HEK293 (cell line): ENCODE data around the gene TCF7L2.

Experiments used
- CTCF ChIA-PET: fragments of 350-600 bp; formaldehyde crosslinking; extraction: SDS; loops from one replicate; lab custom pipeline; 2021; ENCODE audit warnings: antibody characterized with exemption; lab: Yijun Ruan, JAX
- POLR2A ChIA-PET: fragments of 300-600 bp; formaldehyde crosslinking; extraction: SDS; loops from one replicate; lab custom pipeline; 2020; ENCODE audit warnings: antibody characterized with exemption, inconsistent platforms; lab: Yijun Ruan, JAX
- H3K27ac ChIP-seq: fragments of 200-500 bp; sonication (Bioruptor generic); 2 replicates; pipeline ENCODE4 v1.5.1; 2014; ENCODE audit warnings: low read depth, low read length, control low read depth, inconsistent platforms; ENCODE audit errors: extremely low read depth
- H3K36me3 ChIP-seq, 2 experiments: fragments of 200-500 bp in 1 of 2; sonication (Bioruptor generic) in 1 of 2; 1 replicate in 1 of 2; 2 replicates in 1 of 2; pipeline ENCODE4 v1.5.1; 2014 to 2017; ENCODE audit warnings: inconsistent platforms in 2 of 2, low read length in 2 of 2; ENCODE audit not compliant: control insufficient read depth in 2 of 2, insufficient read depth in 1 of 2
- H3K4me1 ChIP-seq: fragments of 200-500 bp; sonication (Bioruptor generic); 2 replicates; pipeline ENCODE4 v1.5.1; 2014; ENCODE audit warnings: mild to moderate bottlenecking, low read length, inconsistent platforms; ENCODE audit not compliant: control insufficient read depth, insufficient read depth
- H3K4me3 ChIP-seq: 2 replicates; pipeline ENCODE4 v1.5.1; 2011; ENCODE audit warnings: low read depth, mild to moderate bottlenecking, control low read depth, low read length, moderate library complexity
- H3K9me3 ChIP-seq: fragments of 200-500 bp; sonication (Bioruptor generic); 2 replicates; pipeline ENCODE4 v1.5.1; 2014; ENCODE audit warnings: low read depth, low read length, inconsistent platforms; ENCODE audit not compliant: control insufficient read depth, insufficient read depth
- KLF8 ChIP-seq: fragments of 450-650 bp; formaldehyde crosslinking; IDR thresholded peaks from 2 replicates; pipeline ENCODE4 v1.5.1; 2016; ENCODE audit warnings: missing biosample characterization, missing genetic modification characterization
- TRIM28 ChIP-seq: IDR thresholded peaks from 2 replicates; pipeline ENCODE4 v1.6.1; 2011; ENCODE audit warnings: low read length, control low read depth, borderline replicate concordance
- ZFP41 ChIP-seq: fragments of 450-650 bp; formaldehyde crosslinking; IDR thresholded peaks from 2 replicates; pipeline ENCODE4 v1.5.1; 2016; ENCODE audit warnings: missing biosample characterization, missing genetic modification characterization, borderline replicate concordance
- ZNF133 ChIP-seq: fragments of 450-650 bp; formaldehyde crosslinking; IDR thresholded peaks from 2 replicates; pipeline ENCODE4 v1.5.1; 2016; ENCODE audit warnings: missing biosample characterization, missing genetic modification characterization
- ZNF16 ChIP-seq: fragments of 450-650 bp; formaldehyde crosslinking; IDR thresholded peaks from 2 replicates; pipeline ENCODE4 v1.5.1; 2016; ENCODE audit warnings: low read depth, missing biosample characterization, missing genetic modification characterization
- ZNF211 ChIP-seq: fragments of 450-650 bp; formaldehyde crosslinking; IDR thresholded peaks from 2 replicates; pipeline ENCODE4 v1.5.1; 2016; ENCODE audit warnings: low read depth, missing biosample characterization, missing genetic modification characterization
- ZNF214 ChIP-seq: fragments of 450-650 bp; formaldehyde crosslinking; IDR thresholded peaks from 2 replicates; pipeline ENCODE4 v1.5.1; 2017; ENCODE audit warnings: missing biosample characterization, mild to moderate bottlenecking, missing genetic modification characterization, borderline replicate concordance
- ZNF221 ChIP-seq: fragments of 450-650 bp; formaldehyde crosslinking; IDR thresholded peaks from 2 replicates; pipeline ENCODE4 v1.5.1; 2017; ENCODE audit warnings: missing biosample characterization, missing genetic modification characterization, borderline replicate concordance
- ZNF449 ChIP-seq: fragments of 450-650 bp; formaldehyde crosslinking; IDR thresholded peaks from 2 replicates; pipeline ENCODE4 v1.5.1; 2017; ENCODE audit warnings: missing biosample characterization, mild to moderate bottlenecking, missing genetic modification characterization, moderate library complexity
- ZNF555 ChIP-seq: fragments of 450-650 bp; formaldehyde crosslinking; conservative IDR thresholded peaks from 2 replicates; pipeline ENCODE4 v1.5.1; 2017; ENCODE audit warnings: missing biosample characterization, mild to moderate bottlenecking, missing genetic modification characterization, inconsistent platforms
- ZNF654 ChIP-seq: fragments of 450-650 bp; formaldehyde crosslinking; IDR thresholded peaks from 2 replicates; pipeline ENCODE4 v1.5.1; 2016; ENCODE audit warnings: low read depth, missing biosample characterization, missing genetic modification characterization
- ZNF658 ChIP-seq: fragments of 450-650 bp; formaldehyde crosslinking; IDR thresholded peaks from 2 replicates; pipeline ENCODE4; 2016; ENCODE audit warnings: missing biosample characterization, missing genetic modification characterization
- ZNF843 ChIP-seq: fragments of 450-650 bp; formaldehyde crosslinking; IDR thresholded peaks from 2 replicates; pipeline ENCODE4 v1.5.1; 2016; ENCODE audit warnings: missing biosample characterization, missing genetic modification characterization
- TF ChIP-seq, protein P1 (sequence below): fragments of 450-650 bp; formaldehyde crosslinking; IDR thresholded peaks from 2 replicates; pipeline ENCODE4 v1.5.1; 2016; ENCODE audit warnings: missing biosample characterization, missing genetic modification characterization, borderline replicate concordance
- TF ChIP-seq, protein P2 (sequence below): fragments of 450-650 bp; formaldehyde crosslinking; IDR thresholded peaks from 2 replicates; pipeline ENCODE4 v1.5.1; 2016; ENCODE audit warnings: missing biosample characterization, missing genetic modification characterization
- TF ChIP-seq, protein P3 (sequence below): fragments of 450-650 bp; IDR thresholded peaks from 2 replicates; pipeline ENCODE4 v1.5.1; 2018; ENCODE audit warnings: missing biosample characterization, missing genetic modification characterization
- TF ChIP-seq, protein P4 (sequence below): fragments of 450-650 bp; formaldehyde crosslinking; IDR thresholded peaks from 2 replicates; pipeline ENCODE4 v1.5.1; 2016; ENCODE audit warnings: missing biosample characterization, missing genetic modification characterization, borderline replicate concordance
- TF ChIP-seq, protein P5 (sequence below): fragments of 450-650 bp; formaldehyde crosslinking; IDR thresholded peaks from 2 replicates; pipeline ENCODE4 v1.5.1; 2016; ENCODE audit warnings: missing biosample characterization, missing genetic modification characterization, low read depth
- TF ChIP-seq, protein P6 (sequence below): fragments of 450-650 bp; formaldehyde crosslinking; IDR thresholded peaks from 2 replicates; pipeline ENCODE4 v1.5.1; 2016; ENCODE audit warnings: missing biosample characterization, missing genetic modification characterization

TCF7L2 gene

GRCh38 chr10:113214331-113214730 lies 264.3 kb downstream of the TCF7L2 start (continued):
- TF ChIP-seq, protein P1, sequence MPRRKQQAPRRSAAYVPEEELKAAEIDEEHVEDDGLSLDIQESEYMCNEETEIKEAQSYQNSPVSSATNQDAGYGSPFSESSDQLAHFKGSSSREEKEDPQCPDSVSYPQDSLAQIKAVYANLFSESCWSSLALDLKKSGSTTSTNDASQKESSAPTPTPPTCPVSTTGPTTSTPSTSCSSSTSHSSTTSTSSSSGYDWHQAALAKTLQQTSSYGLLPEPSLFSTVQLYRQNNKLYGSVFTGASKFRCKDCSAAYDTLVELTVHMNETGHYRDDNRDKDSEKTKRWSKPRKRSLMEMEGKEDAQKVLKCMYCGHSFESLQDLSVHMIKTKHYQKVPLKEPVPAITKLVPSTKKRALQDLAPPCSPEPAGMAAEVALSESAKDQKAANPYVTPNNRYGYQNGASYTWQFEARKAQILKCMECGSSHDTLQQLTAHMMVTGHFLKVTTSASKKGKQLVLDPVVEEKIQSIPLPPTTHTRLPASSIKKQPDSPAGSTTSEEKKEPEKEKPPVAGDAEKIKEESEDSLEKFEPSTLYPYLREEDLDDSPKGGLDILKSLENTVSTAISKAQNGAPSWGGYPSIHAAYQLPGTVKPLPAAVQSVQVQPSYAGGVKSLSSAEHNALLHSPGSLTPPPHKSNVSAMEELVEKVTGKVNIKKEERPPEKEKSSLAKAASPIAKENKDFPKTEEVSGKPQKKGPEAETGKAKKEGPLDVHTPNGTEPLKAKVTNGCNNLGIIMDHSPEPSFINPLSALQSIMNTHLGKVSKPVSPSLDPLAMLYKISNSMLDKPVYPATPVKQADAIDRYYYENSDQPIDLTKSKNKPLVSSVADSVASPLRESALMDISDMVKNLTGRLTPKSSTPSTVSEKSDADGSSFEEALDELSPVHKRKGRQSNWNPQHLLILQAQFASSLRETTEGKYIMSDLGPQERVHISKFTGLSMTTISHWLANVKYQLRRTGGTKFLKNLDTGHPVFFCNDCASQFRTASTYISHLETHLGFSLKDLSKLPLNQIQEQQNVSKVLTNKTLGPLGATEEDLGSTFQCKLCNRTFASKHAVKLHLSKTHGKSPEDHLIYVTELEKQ, result no peak
- TF ChIP-seq, protein P2, sequence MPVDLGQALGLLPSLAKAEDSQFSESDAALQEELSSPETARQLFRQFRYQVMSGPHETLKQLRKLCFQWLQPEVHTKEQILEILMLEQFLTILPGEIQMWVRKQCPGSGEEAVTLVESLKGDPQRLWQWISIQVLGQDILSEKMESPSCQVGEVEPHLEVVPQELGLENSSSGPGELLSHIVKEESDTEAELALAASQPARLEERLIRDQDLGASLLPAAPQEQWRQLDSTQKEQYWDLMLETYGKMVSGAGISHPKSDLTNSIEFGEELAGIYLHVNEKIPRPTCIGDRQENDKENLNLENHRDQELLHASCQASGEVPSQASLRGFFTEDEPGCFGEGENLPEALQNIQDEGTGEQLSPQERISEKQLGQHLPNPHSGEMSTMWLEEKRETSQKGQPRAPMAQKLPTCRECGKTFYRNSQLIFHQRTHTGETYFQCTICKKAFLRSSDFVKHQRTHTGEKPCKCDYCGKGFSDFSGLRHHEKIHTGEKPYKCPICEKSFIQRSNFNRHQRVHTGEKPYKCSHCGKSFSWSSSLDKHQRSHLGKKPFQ (tag by site-specific recombination), result no peak
- TF ChIP-seq, protein P3, sequence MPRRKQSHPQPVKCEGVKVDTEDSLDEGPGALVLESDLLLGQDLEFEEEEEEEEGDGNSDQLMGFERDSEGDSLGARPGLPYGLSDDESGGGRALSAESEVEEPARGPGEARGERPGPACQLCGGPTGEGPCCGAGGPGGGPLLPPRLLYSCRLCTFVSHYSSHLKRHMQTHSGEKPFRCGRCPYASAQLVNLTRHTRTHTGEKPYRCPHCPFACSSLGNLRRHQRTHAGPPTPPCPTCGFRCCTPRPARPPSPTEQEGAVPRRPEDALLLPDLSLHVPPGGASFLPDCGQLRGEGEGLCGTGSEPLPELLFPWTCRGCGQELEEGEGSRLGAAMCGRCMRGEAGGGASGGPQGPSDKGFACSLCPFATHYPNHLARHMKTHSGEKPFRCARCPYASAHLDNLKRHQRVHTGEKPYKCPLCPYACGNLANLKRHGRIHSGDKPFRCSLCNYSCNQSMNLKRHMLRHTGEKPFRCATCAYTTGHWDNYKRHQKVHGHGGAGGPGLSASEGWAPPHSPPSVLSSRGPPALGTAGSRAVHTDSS (tag by site-specific recombination), result no peak
- TF ChIP-seq ZNF211 (tag by site-specific recombination), result no peak
- TF ChIP-seq ZNF221 (tag by site-specific recombination), result no peak

DNA sequence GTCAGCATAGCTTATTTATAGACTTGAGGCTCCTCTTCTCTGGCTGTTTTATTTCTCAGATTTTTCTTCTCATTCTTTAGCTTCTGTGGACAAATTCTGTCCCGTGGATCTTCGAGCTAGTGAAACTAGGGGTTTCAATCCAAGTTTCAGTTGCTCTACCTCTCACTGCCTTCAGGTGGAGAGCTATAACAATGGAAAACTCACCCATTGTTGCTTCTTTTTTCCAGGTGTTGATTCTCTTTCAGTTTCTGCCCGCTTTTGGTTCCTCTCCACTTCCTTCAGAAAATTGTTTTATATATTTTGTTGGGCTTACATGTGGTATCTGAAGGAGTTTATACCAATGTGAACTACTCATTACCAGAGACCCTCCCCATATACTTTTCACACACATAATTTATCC lies 266.1 kb downstream of the TCF7L2 start:
- H3K4me1 ChIP-seq, result no peaks in the 10 kb centered on the region
- POLR2A ChIA-PET, result no interaction called here
- H3K4me3 ChIP-seq, result no peak overlapping the region
- no peak overlapping the region for H3K27ac ChIP-seq
- H3K9me3 ChIP-seq, result no peaks in the 10 kb centered on the region
- no peaks in the 10 kb centered on the region for H3K36me3 ChIP-seq
- CTCF ChIA-PET, result interaction anchor here (0.7 to 1.4 kb wide), 5 partner anchors 31 to 285 kb away, joined by 3 to 5 read pairs (median 3); no protein-coding TSS in a partner anchor
- TF ChIP-seq, protein P4, sequence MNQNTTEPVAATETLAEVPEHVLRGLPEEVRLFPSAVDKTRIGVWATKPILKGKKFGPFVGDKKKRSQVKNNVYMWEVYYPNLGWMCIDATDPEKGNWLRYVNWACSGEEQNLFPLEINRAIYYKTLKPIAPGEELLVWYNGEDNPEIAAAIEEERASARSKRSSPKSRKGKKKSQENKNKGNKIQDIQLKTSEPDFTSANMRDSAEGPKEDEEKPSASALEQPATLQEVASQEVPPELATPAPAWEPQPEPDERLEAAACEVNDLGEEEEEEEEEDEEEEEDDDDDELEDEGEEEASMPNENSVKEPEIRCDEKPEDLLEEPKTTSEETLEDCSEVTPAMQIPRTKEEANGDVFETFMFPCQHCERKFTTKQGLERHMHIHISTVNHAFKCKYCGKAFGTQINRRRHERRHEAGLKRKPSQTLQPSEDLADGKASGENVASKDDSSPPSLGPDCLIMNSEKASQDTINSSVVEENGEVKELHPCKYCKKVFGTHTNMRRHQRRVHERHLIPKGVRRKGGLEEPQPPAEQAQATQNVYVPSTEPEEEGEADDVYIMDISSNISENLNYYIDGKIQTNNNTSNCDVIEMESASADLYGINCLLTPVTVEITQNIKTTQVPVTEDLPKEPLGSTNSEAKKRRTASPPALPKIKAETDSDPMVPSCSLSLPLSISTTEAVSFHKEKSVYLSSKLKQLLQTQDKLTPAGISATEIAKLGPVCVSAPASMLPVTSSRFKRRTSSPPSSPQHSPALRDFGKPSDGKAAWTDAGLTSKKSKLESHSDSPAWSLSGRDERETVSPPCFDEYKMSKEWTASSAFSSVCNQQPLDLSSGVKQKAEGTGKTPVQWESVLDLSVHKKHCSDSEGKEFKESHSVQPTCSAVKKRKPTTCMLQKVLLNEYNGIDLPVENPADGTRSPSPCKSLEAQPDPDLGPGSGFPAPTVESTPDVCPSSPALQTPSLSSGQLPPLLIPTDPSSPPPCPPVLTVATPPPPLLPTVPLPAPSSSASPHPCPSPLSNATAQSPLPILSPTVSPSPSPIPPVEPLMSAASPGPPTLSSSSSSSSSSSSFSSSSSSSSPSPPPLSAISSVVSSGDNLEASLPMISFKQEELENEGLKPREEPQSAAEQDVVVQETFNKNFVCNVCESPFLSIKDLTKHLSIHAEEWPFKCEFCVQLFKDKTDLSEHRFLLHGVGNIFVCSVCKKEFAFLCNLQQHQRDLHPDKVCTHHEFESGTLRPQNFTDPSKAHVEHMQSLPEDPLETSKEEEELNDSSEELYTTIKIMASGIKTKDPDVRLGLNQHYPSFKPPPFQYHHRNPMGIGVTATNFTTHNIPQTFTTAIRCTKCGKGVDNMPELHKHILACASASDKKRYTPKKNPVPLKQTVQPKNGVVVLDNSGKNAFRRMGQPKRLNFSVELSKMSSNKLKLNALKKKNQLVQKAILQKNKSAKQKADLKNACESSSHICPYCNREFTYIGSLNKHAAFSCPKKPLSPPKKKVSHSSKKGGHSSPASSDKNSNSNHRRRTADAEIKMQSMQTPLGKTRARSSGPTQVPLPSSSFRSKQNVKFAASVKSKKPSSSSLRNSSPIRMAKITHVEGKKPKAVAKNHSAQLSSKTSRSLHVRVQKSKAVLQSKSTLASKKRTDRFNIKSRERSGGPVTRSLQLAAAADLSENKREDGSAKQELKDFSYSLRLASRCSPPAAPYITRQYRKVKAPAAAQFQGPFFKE (tag by site-specific recombination), result no peak
- no peak for TF ChIP-seq ZNF843
- TF ChIP-seq, protein P5, sequence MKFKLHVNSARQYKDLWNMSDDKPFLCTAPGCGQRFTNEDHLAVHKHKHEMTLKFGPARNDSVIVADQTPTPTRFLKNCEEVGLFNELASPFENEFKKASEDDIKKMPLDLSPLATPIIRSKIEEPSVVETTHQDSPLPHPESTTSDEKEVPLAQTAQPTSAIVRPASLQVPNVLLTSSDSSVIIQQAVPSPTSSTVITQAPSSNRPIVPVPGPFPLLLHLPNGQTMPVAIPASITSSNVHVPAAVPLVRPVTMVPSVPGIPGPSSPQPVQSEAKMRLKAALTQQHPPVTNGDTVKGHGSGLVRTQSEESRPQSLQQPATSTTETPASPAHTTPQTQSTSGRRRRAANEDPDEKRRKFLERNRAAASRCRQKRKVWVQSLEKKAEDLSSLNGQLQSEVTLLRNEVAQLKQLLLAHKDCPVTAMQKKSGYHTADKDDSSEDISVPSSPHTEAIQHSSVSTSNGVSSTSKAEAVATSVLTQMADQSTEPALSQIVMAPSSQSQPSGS (tag by site-specific recombination), result no peak
- TF ChIP-seq ZNF654 (tag by site-specific recombination), result no peak
- no peak for TF ChIP-seq ZNF16 (tag by site-specific recombination)
- TF ChIP-seq KLF8, result no peak
- TF ChIP-seq ZNF214 (tag by site-specific recombination), result no peak
- TF ChIP-seq ZFP41 (tag by site-specific recombination), result no peak
- TF ChIP-seq ZNF133 (tag by site-specific recombination), result no peak
- TF ChIP-seq, protein P6, sequence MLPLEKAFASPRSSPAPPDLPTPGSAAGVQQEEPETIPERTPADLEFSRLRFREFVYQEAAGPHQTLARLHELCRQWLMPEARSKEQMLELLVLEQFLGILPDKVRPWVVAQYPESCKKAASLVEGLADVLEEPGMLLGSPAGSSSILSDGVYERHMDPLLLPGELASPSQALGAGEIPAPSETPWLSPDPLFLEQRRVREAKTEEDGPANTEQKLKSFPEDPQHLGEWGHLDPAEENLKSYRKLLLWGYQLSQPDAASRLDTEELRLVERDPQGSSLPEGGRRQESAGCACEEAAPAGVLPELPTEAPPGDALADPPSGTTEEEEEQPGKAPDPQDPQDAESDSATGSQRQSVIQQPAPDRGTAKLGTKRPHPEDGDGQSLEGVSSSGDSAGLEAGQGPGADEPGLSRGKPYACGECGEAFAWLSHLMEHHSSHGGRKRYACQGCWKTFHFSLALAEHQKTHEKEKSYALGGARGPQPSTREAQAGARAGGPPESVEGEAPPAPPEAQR (tag by site-specific recombination), result no peak
- TF ChIP-seq ZNF658, result no peak
- no peak for TF ChIP-seq TRIM28
- no peak for TF ChIP-seq ZNF555 (tag by site-specific recombination)
- TF ChIP-seq ZNF449 (tag by site-specific recombination), result no peak
